Osteoblast (primary cell): ENCODE measurements around the gene SBK3. TPM values are rescaled to one million over a fixed set of nuclear protein-coding genes. Genes with fewer than 3 reads are reported as not detected.

Experiments
- DNase-seq: peaks from one replicate; pipeline ENCODE4 v3.0.0; 2011; ENCODE audit warnings: low spot score, mixed read lengths; ENCODE audit not compliant: insufficient read length; ENCODE audit errors: missing footprints
- H2AFZ ChIP-seq: 2 replicates; pipeline ENCODE4 v1.6.0; 2011; ENCODE audit warnings: mild to moderate bottlenecking, low read length
- H3K27ac ChIP-seq: 2 replicates; pipeline ENCODE4 v1.5.1; 2011; ENCODE audit warnings: mild to moderate bottlenecking, low read depth, low read length, moderate library complexity
- H3K27me3 ChIP-seq: 2 replicates; pipeline ENCODE4 v1.6.0; 2012; ENCODE audit warnings: mild to moderate bottlenecking, control low read depth, inconsistent platforms, low read length, moderate library complexity; ENCODE audit not compliant: insufficient read depth
- H3K36me3 ChIP-seq: 2 replicates; pipeline ENCODE4 v1.5.1; 2011; ENCODE audit warnings: mild to moderate bottlenecking, low read length, control low read depth, moderate library complexity; ENCODE audit not compliant: insufficient read depth
- H3K4me1 ChIP-seq: 2 replicates; pipeline ENCODE4 v1.5.1; 2011; ENCODE audit warnings: mild to moderate bottlenecking, low read length, control low read depth, moderate library complexity; ENCODE audit not compliant: insufficient read depth
- H3K4me2 ChIP-seq: 2 replicates; pipeline ENCODE4 v1.6.0; 2011; ENCODE audit warnings: mild to moderate bottlenecking, low read length; ENCODE audit not compliant: insufficient read depth
- H3K4me3 ChIP-seq: fragments of 200-600 bp; sonication (generic); 3 replicates; pipeline ENCODE4 v1.5.1; 2012; ENCODE audit warnings: mild to moderate bottlenecking, low read length, inconsistent platforms; ENCODE audit not compliant: insufficient read depth
- H3K79me2 ChIP-seq: 2 replicates; pipeline ENCODE4 v1.6.0; 2012; ENCODE audit warnings: mild to moderate bottlenecking, low read length, control low read depth, inconsistent platforms; ENCODE audit not compliant: insufficient read depth
- H3K9me3 ChIP-seq: 2 replicates; pipeline ENCODE4 v1.5.1; 2011; ENCODE audit warnings: low read depth, low read length, control low read depth
- H4K20me1 ChIP-seq: 2 replicates; pipeline ENCODE4 v1.6.0; 2012; ENCODE audit warnings: mild to moderate bottlenecking, low read length, control low read depth; ENCODE audit not compliant: insufficient read depth
- CTCF ChIP-seq: IDR thresholded peaks from 2 replicates; pipeline ENCODE4 v1.5.1; 2011; ENCODE audit warnings: mild to moderate bottlenecking, low read depth, low read length, moderate library complexity; ENCODE audit errors: extremely low read depth
- total RNA-seq: library from RNA; depleted of rRNA; stranded (reverse); fragments of >200 nt; gene quantifications from 2 replicates; pipeline ENCODE4 v1.2.3, GENCODE V29; 2012

The SBK3 gene
- total RNA-seq, 1 donor = not detected

- Histone ChIP-seq H3K9me3 (no peaks in the 10 kb centered on the region), H3K36me3 (peaks cover 8% of the 10 kb centered on the region), H2AFZ (no peak overlapping the region), H3K79me2 (peaks cover 23% of the 10 kb centered on the region), H3K27ac (no peak overlapping the region), H3K4me2 (peak overlapping the region; percentile 90), H4K20me1 (no peaks in the 10 kb centered on the region), H3K27me3 (no peaks in the 10 kb centered on the region), H3K4me1 (peaks cover 19% of the 10 kb centered on the region), H3K4me3 (no peak overlapping the region)
- peak; percentile 58 for DNase-seq
- TF ChIP-seq CTCF = no peak
Observed at GRCh38 chr19:55581823-55582223, 36.5 kb upstream of the SBK3 start.

GRCh38 chr19:55581145-55581822, 35.9 kb upstream of the SBK3 start:
- Histone ChIP-seq H4K20me1 (no peaks in the 10 kb centered on the region), H3K27me3 (no peaks in the 10 kb centered on the region), H3K27ac (peak overlapping the region; percentile 61), H3K9me3 (no peaks in the 10 kb centered on the region), H3K4me1 (peaks cover 16% of the 10 kb centered on the region), H3K4me2 (peak overlapping the region; percentile 90), H3K4me3 (peak overlapping the region; percentile 93), H3K79me2 (peaks cover 23% of the 10 kb centered on the region), H2AFZ (peak overlapping the region; percentile 92), H3K36me3 (peaks cover 10% of the 10 kb centered on the region)
- no peak for TF ChIP-seq CTCF
- peak; percentile 62 for DNase-seq

- H3K4me3 ChIP-seq = peak within 1 kb of the TSS; percentile 93
- peaks cover 10% of the 10 kb centered on the region for H3K36me3 ChIP-seq
- H3K4me1 ChIP-seq = peaks cover 11% of the 10 kb centered on the region
- H2AFZ ChIP-seq = peak within 1 kb of the TSS; percentile 92
- H3K27ac ChIP-seq = peak within 1 kb of the TSS; percentile 70
- peak within 1 kb of the TSS; percentile 90 for H3K4me2 ChIP-seq
- H3K9me3 ChIP-seq = no peaks in the 10 kb centered on the region
- no peaks in the 10 kb centered on the region for H3K27me3 ChIP-seq
- DNase-seq = peak; percentile 99
- H3K79me2 ChIP-seq = peaks cover 23% of the 10 kb centered on the region
- no peaks in the 10 kb centered on the region for H4K20me1 ChIP-seq
- TF ChIP-seq CTCF = no peak
Observed at GRCh38 chr19:55580628-55581144, 35.3 kb upstream of the SBK3 start, which contains the start of gene ZNF579. ZNF579 (minus strand) TSS chr19:55580848; CDS start chr19:55579639, 1,209 bp downstream.

- Histone ChIP-seq H3K4me2 (peak overlapping the region; percentile 90), H3K4me1 (peaks cover 11% of the 10 kb centered on the region), H3K4me3 (peak overlapping the region; percentile 93), H3K27me3 (no peaks in the 10 kb centered on the region), H2AFZ (peak overlapping the region; percentile 71), H3K9me3 (no peaks in the 10 kb centered on the region), H4K20me1 (no peaks in the 10 kb centered on the region), H3K36me3 (peaks cover 10% of the 10 kb centered on the region), H3K27ac (peak overlapping the region; percentile 70), H3K79me2 (peaks cover 23% of the 10 kb centered on the region)
- DNase-seq = peak; percentile 97
- TF ChIP-seq CTCF = no peak
Observed at GRCh38 chr19:55579766-55580621, 34.7 kb upstream of the SBK3 start.
